Ovary (tissue), 3 donors: Measurements from ENCODE around the gene BTK.

Experiments
- EP300 ChIP-seq: sonication (generic); formaldehyde crosslinking; IDR thresholded peaks from one replicate; pipeline ENCODE4 v1.6.1; 2017; ENCODE audit warnings: antibody characterized with exemption
- TF ChIP-seq, protein P1 (sequence below), 3 donors: fragments of 450-650 bp in 2 of 3; fragments of 200-600 bp in 1 of 3; IDR thresholded peaks; one replicate each; pipeline versions ENCODE4 v1.5.1 to v1.8.0; 2016 to 2022; ENCODE audit warnings: antibody characterized with exemption in 3 of 3, mild to moderate bottlenecking in 1 of 3
- donor health status: DM: no; HTN: no; CAD: no.

DNA sequence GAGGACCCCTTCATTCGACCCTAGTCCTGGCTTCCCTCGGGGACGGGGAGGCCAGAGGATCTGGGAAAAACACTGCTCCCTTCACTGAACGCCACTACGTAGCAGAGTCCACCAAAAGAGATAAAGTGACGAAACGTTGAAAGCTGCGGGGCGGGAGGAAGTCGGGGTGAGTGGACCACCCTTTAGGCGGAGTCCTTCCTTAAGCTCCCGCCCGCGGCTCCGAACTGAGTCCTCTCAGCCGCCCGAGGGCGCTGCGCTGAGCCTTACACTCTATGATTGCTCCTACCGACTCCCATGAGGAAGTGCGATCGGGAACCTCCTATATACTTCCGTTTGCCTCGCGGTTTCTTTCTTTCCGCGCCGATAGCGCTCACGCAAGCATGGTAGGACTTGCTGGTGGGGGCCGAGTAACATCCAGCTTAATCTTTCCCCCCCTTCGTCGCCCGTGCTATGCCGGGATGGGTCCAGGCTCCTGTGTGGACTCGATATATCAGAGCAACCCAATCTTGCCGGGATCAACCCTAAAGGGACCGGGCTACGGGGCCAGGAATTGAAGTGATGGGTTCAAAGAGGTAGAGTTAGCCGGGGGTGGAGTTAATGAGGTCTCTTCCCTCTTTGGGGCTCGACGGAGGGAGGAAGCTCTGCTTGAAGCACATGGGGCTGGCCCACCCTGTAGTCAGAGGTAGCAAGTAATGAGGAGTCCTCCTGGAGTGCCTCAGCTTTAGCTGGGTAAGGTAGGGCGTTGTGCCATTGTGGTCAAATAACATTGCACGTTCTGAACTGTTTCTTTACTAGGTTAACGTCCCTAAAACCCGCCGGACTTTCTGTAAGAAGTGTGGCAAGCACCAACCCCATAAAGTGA, 4.9 kb upstream of the BTK start, which contains the start of gene RPL36A:
- TF ChIP-seq, protein P1, sequence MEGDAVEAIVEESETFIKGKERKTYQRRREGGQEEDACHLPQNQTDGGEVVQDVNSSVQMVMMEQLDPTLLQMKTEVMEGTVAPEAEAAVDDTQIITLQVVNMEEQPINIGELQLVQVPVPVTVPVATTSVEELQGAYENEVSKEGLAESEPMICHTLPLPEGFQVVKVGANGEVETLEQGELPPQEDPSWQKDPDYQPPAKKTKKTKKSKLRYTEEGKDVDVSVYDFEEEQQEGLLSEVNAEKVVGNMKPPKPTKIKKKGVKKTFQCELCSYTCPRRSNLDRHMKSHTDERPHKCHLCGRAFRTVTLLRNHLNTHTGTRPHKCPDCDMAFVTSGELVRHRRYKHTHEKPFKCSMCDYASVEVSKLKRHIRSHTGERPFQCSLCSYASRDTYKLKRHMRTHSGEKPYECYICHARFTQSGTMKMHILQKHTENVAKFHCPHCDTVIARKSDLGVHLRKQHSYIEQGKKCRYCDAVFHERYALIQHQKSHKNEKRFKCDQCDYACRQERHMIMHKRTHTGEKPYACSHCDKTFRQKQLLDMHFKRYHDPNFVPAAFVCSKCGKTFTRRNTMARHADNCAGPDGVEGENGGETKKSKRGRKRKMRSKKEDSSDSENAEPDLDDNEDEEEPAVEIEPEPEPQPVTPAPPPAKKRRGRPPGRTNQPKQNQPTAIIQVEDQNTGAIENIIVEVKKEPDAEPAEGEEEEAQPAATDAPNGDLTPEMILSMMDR (IDR thresholded peaks at IDR 0.05) = peak; percentile 48 to 52 (median 49)
- no peak for TF ChIP-seq EP300
